ENCODE data around the gene BTN2A1. TPM values are rescaled to one million over a fixed set of nuclear protein-coding genes. Genes with fewer than 3 reads are reported as not detected.

The BTN2A1 gene
- total and polyA plus RNA-seq, 9 of the 15 experiments (the other 6 are each of a cell fraction or from before 2014, with no cell fraction given) = 6.7 to 22.1 (median 16.4) TPM

- TF ChIP-seq TCF3 (CRISPR knock-in tag; IDR thresholded peaks at IDR 0.05) (0 out of 2 replicates have a peak, but pooled peaks have one; percentile 29), KLF10 (CRISPR knock-in tag; IDR thresholded peaks at IDR 0.05) (no peak), SLC30A9 (CRISPR knock-in tag; IDR thresholded peaks at IDR 0.05) (no peak), ADNP (tag; IDR thresholded peaks at IDR 0.05) (0 out of 2 replicates have a peak, but pooled peaks have one; percentile 30), ZNF197 (CRISPR knock-in tag; IDR thresholded peaks at IDR 0.05; ENCODE audit: low read depth) (no peak), IRF9 (tag; IDR thresholded peaks at IDR 0.05) (no peak), L3MBTL2 (IDR thresholded peaks at IDR 0.05) (peak; percentile 46; the same call in 1 of the 2 replicates), BDP1 (IDR thresholded peaks at IDR 0.05; ENCODE audit: insufficient read depth, insufficient read length) (no peak)
Observed at GRCh38 chr6:26414281-26414680, 43.5 kb upstream of the BTN2A1 start (continued).

- no peaks in the 10 kb centered on the region for H3K9me1 ChIP-seq (ENCODE audit: control insufficient read depth, insufficient read depth, low read length)
- no peaks in the 10 kb centered on the region for H3K36me3 ChIP-seq (ENCODE audit: control insufficient read depth, insufficient read depth, low read length)
- H3K4me3 ChIP-seq = no peak overlapping the region
- H3K79me2 ChIP-seq (ENCODE audit: control insufficient read depth, insufficient read depth, low read length) = no peaks in the 10 kb centered on the region
- WGBS (ENCODE audit: insufficient coverage, low coverage, missing lambda C conversion rate) = 57% methylated on average over 1 of the region's 1 CpG
- FAIRE-seq (no peak), DNase-seq (ENCODE audit: extremely low read depth in 1 of 4, low spot score in 3 of 4) (no peak), ATAC-seq (no peak)
- no peak overlapping the region for H2AFZ ChIP-seq (ENCODE audit: low read depth, low read length)
- POLR2A ChIA-PET = interaction anchor here (1.1 kb wide), 1 partner anchor 21 kb away, joined by 3 read pairs; no protein-coding TSS in a partner anchor
- no peaks in the 10 kb centered on the region for H3K9me3 ChIP-seq (replicated peaks; ENCODE audit: control insufficient read depth, insufficient read depth, low read depth, low read length)
- no peak for TF ChIP-seq HDAC6 (IDR thresholded peaks at IDR 0.05; ENCODE audit: low read depth, low read length)
- no peak for TF ChIP-seq HDGF (IDR thresholded peaks at IDR 0.05)
- peak; percentile 37; the same call in 1 of the 2 replicates for TF ChIP-seq MAFG (tag; conservative IDR thresholded peaks at IDR 0.05)
- TF ChIP-seq RNF2 (IDR thresholded peaks at IDR 0.05) = no peak
- no peak for TF ChIP-seq E2F8 (IDR thresholded peaks at IDR 0.05; ENCODE audit: low read depth, partially characterized antibody)
- TF ChIP-seq TFAP4 (CRISPR knock-in tag; IDR thresholded peaks at IDR 0.05; ENCODE audit: borderline replicate concordance) = no peak
- TF ChIP-seq NR2F6 (CRISPR knock-in tag; IDR thresholded peaks at IDR 0.05) = 0 out of 2 replicates have a peak, but pooled peaks have one; percentile 15
- TF ChIP-seq MAFF (IDR thresholded peaks at IDR 0.05; ENCODE audit: low read length) = 0 out of 2 replicates have a peak, but pooled peaks have one; percentile 43
- TF ChIP-seq C11orf30 (IDR thresholded peaks at IDR 0.05; ENCODE audit: low read depth) = peak; percentile 66
- TF ChIP-seq GATA2 (CRISPR knock-in tag; IDR thresholded peaks at IDR 0.05) = no peak
- TF ChIP-seq ZNF316 (IDR thresholded peaks at IDR 0.05) = peak; percentile 84
- in situ Hi-C loops (cut with MboI) = no loop called here
- H3K4me1 ChIP-seq (replicated peaks in 1 of 2; ENCODE audit: control insufficient read depth in 2 of 2, insufficient read depth in 2 of 2, low read length in 2 of 2) = peaks cover 0 to 5% of the 10 kb centered on the region in 2 experiments; a peak in 2 of 5 replicates
- BruUV-seq (replicated peaks) = no TSS peak
- H3K27ac ChIP-seq (ENCODE audit: extremely low read depth, low read depth, low read length) = no peak overlapping the region
- H3K4me2 ChIP-seq (ENCODE audit: insufficient read depth, low read length) = no peak overlapping the region
- intact Hi-C loops (cut with micrococcal nuclease) = no loop called here
- H3K9ac ChIP-seq (ENCODE audit: insufficient read depth in 1 of 2, low read depth in 2 of 2, low read length in 2 of 2) = no peak overlapping the region
- CTCF ChIA-PET (ENCODE audit: low intra/inter-chr PET ratio) = no interaction called here
- H3K27me3 ChIP-seq (ENCODE audit: control insufficient read depth in 2 of 2, insufficient read depth in 2 of 2, low read length in 2 of 2) = no peaks in the 10 kb centered on the region
- no peaks in the 10 kb centered on the region for H4K20me1 ChIP-seq (replicated peaks; ENCODE audit: control insufficient read depth, insufficient read depth, low read length)
Observed at GRCh38 chr6:26415036-26415614, 42.6 kb upstream of the BTN2A1 start.
